OCI-M2 (cell line): ENCODE data around the gene PCDHGB5.
"Not testable (repeated sequence)": the region's sequence is repeated elsewhere in the genome, so short reads cannot be mapped to it uniquely, and the experiment has no call there.

Source experiments
- DNase-seq: peaks from one replicate; lab custom pipeline; 2025; ENCODE audit not compliant: unreplicated experiment; lab: John Stamatoyannopoulos, UW

The PCDHGB5 gene

GRCh38 chr5:141397756-141398551, at the start of gene PCDHGB5:
TSS of gene PCDHGB5 (plus strand) at chr5:141397947. CDS start at chr5:141398128, 181 bp downstream.
- DNase-seq = not testable (repeated sequence)

GRCh38 chr5:141349917-141350619, 47.7 kb upstream of the PCDHGB5 start, which contains the start of gene PCDHGB1:
TSS of gene PCDHGB1 (plus strand) at chr5:141350099. CDS start at chr5:141350261, 162 bp downstream.
- DNase-seq = no peak

- no peak for DNase-seq
Measured at GRCh38 chr5:141351591-141351990, 46.2 kb upstream of the PCDHGB5 start.

GRCh38 chr5:141354900-141355469, 42.8 kb upstream of the PCDHGB5 start, which contains the start of gene PCDHGA4:
TSS of gene PCDHGA4 (plus strand) at chr5:141355021. CDS start at chr5:141355108, 87 bp downstream.
- no peak for DNase-seq

- no peak for DNase-seq
Measured at GRCh38 chr5:141355641-141356040, 42.1 kb upstream of the PCDHGB5 start.

- no peak for DNase-seq
Measured at GRCh38 chr5:141356133-141356532, 41.6 kb upstream of the PCDHGB5 start.

- no peak for DNase-seq
Measured at GRCh38 chr5:141356950-141357349, 40.8 kb upstream of the PCDHGB5 start.

- no peak for DNase-seq
Measured at GRCh38 chr5:141359790-141360426, 37.8 kb upstream of the PCDHGB5 start, which contains the start of gene PCDHGB2. TSS of gene PCDHGB2 (plus strand) at chr5:141359994. CDS start at chr5:141360136, 142 bp downstream.

- no peak for DNase-seq
Measured at GRCh38 chr5:141360685-141361084, 37.1 kb upstream of the PCDHGB5 start.

- DNase-seq = no peak
Measured at GRCh38 chr5:141362719-141363118, 35.0 kb upstream of the PCDHGB5 start.

- no peak for DNase-seq
Measured at GRCh38 chr5:141363952-141364660, 33.6 kb upstream of the PCDHGB5 start, which contains the start of gene PCDHGA5. TSS of gene PCDHGA5 (plus strand) at chr5:141364162. CDS start at chr5:141364331, 169 bp downstream.

GRCh38 chr5:141366016-141366896, 31.5 kb upstream of the PCDHGB5 start:
- no peak for DNase-seq

- no peak for DNase-seq
Measured at GRCh38 chr5:141369994-141370848, 27.5 kb upstream of the PCDHGB5 start, which contains the start of gene PCDHGB3. TSS of gene PCDHGB3 (plus strand) at chr5:141370242. CDS start at chr5:141370395, 153 bp downstream.

GRCh38 chr5:141371572-141372475, 25.9 kb upstream of the PCDHGB5 start:
- no peak for DNase-seq

- no peak for DNase-seq
Measured at GRCh38 chr5:141373673-141374317, 24.0 kb upstream of the PCDHGB5 start, which contains the start of gene PCDHGA6. TSS of gene PCDHGA6 (plus strand) at chr5:141373891. CDS start at chr5:141374084, 193 bp downstream.

- no peak for DNase-seq
Measured at GRCh38 chr5:141374627-141375026, 23.1 kb upstream of the PCDHGB5 start.
